ENCODE data around the gene PLA2G2E.
A peak's percentile ranks its signal among the peaks of the same experiment; 100 is the strongest.
"Not testable (repeated sequence)": the region's sequence is repeated elsewhere in the genome, so short reads cannot be mapped to it uniquely, and the experiment has no call there.

The PLA2G2E gene

GRCh38 chr1:19882111-19883071 lies 41.0 kb downstream of the PLA2G2E start, which contains the start of gene OTUD3:
Gene OTUD3, plus strand, starts transcription at chr1:19882395. Its CDS starts 119 bp downstream, at chr1:19882514.
- peak; percentile 93 for DNase-seq

GRCh38 chr1:19880841-19881240 lies 42.6 kb downstream of the PLA2G2E start:
- DNase-seq = not testable (repeated sequence)

- no peak for DNase-seq
Measured at GRCh38 chr1:19879661-19880060, 43.8 kb downstream of the PLA2G2E start.

- DNase-seq = no peak
Measured at GRCh38 chr1:19879227-19879626, 44.2 kb downstream of the PLA2G2E start.

DNA sequence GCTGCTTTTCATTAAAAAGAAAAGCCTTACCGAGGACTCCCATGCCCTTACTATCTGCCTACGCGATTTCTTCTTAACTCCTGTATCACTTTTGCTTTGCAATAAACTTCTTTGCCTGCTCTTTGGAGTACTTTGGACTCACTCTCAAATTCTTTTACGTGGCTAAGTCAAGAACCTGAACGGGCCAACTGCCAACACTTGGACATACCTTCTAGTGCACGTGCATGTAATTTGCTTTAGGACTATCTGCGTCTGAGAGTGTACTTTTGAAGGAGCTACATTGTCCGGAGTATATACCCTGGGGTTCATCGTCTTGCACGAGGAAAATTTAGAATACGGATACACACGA lies 44.8 kb downstream of the PLA2G2E start:
- DNase-seq = no peak

DNA sequence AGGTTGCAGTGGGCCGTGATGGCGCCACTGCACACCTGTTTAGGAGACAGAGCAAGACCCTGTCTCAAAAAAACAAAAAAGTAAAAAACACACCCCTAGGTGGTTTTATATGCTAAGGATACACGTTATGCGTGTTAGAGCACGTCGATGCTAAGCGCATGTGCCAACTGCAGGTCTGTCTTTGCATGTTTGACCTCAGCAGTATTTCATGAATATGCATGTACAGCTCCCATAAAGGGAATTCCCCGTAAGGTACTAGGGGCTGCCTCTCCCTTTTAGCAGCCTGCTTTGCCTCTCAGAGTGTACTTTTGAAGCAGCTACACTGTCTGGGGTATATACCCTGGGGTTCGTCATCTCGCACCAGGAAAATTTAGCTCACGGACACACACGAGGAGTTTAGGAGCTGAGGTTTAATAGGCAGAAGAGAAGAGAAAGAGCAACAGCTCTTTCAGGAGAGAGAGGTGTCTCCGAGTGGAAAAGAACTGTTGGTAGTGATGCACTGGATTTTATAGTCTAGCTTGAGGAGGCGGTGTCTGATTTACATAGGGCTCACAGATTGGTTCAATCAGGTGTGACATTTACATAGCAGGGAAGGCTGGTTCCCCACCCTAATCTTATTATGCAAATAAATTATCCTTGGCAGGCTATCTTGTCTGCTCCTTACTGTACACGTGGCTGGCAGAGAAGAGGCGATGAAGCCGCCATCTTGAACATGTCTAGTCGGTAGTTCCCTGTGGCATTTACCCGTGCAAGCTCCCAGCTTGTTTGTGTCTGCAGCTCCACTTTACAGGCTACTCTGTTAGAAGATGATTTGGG lies 45.4 kb downstream of the PLA2G2E start:
- no peak for DNase-seq

DNA sequence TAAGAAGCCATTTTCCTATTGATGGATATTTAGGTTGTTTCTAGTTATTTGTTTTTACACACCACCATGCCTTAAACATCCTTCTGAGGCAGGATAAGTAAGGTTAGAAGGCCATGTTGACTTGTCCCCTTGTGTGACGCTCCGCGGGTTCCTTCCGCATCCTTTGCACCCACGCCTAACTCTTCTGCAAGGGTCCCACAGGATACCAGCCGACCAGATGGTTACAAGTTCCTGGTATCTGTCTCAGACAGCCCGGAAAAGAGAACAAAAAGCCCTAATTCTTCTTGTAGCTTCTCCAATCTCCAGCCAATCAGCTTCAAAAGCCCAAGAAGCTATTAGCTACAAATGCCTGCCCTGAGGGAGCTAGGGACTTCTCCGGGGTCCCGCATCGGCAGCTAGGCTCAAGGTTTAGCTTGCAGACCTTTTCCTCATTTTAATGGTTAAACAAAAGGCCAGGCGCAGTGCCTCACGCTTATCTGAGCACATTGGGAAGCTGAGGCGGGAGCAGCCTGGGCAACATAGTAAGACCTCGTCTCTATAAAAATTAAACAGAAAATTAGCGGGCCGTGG lies 46.2 kb downstream of the PLA2G2E start:
- DNase-seq = no peak

DNA sequence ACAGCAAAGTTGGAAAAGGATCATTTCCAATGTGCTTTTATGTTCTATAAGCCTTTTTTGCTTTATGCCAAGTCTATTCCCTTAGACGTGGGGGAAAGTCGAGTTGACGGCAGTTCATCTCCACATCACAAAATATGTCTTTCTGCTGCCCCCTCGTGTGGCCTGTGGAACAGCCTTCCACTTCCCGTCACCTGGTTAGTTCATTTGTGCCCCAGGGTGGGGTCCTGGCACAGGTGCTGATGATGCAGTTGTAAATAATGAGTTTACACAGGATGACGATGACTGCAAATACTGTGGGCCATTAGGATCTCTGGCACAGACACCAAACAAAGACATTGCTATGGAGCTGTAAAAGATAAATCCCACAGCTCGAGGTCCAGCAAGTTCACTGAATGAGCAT lies 51.2 kb downstream of the PLA2G2E start:
- DNase-seq = no peak

Data from activated CD8-positive, alpha-beta memory T cell treated with anti-CD3 and anti-CD28 coated beads, Interleukin-2, amount 50 U/mL, for 48 hours (primary cell).